Stimulated activated CD8-positive, alpha-beta memory T cell treated with anti-CD3 and anti-CD28 coated beads, Interleukin-4, amount 100 ng/mL, for 24 hours (primary cell): Measurements from ENCODE around the gene GALNT10.
"Not testable (repeated sequence)": the region's sequence is repeated elsewhere in the genome, so short reads cannot be mapped to it uniquely, and the experiment has no call there.

Source experiments
- DNase-seq: peaks from one replicate; pipeline ENCODE4 v3.0.0-alpha.2; 2020; ENCODE audit warnings: low read depth

GALNT10 gene

DNA sequence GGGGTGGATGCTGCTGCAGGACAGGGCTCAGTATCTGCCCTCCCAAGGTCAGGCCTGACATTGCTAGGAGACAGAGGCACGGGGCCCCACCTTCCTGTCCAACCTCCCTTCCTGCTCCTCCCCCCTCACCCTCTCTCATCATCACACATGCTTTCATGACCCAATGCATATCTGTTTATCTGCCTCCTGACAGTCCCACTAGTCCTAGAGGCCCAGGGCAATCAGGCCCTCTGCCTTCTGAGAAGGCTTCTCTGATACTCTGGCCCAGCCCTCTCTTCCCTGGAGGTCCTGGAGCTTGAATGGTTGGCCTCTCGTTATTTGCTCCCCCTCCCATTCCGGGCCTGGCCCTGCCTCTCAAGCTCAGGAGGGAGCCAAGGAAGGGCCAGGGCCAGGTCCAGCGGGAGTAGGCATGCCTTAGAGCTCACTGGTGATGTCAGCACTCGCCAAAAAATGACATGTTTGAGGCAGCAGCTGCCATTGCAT lies 164.6 kb downstream of the GALNT10 start:
- DNase-seq: no peak

GRCh38 chr5:154356020-154356655 lies 165.6 kb downstream of the GALNT10 start:
- no peak for DNase-seq

DNA sequence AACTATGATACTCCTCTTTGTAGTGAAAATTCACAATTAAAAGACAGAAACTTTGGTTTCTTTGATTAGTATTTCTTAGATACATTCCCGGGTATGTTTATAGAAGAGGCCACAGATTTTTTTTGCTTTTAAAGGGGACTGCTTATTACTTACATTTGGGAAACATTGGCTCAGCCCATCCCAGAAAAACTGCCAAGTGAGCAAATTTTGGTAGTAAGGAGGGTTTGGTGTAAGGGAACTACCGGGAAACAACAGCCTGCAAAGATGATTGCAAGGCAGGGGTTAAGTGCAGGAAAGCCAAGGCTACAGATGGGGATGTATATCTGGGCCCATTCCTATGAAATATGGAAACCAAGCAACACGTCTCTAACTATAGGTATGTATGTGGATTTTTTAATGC lies 166.4 kb downstream of the GALNT10 start:
- no peak for DNase-seq

- no peak for DNase-seq
Measured at GRCh38 chr5:154358516-154359220, 168.1 kb downstream of the GALNT10 start.

- DNase-seq: no peak
Measured at GRCh38 chr5:154359221-154359573, 168.7 kb downstream of the GALNT10 start.

GRCh38 chr5:154360241-154360640 lies 169.7 kb downstream of the GALNT10 start:
- DNase-seq: not testable (repeated sequence)

GRCh38 chr5:154363411-154363810 lies 172.9 kb downstream of the GALNT10 start:
- no peak for DNase-seq

DNA sequence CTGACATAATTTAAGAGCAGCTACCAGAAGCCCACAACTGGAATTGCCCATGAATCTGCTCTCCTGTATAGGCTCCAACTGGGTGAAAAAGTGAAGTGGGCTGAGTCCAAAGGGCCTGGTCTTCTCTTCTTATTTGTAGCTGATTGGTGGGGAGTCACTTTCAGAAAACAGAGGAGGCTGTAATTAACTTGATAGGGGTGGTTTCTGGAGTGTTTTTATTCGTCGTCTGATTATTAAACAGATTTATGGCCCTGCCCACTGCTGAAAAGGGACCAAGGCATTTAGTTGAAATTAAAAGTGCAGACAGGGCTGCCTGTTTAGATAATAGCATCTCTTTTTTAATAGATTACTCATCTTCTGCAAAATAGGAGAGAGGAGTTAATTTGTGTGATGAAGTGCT lies 174.2 kb downstream of the GALNT10 start:
- no peak for DNase-seq

GRCh38 chr5:154365823-154366222 lies 175.3 kb downstream of the GALNT10 start:
- no peak for DNase-seq

- no peak for DNase-seq
Measured at GRCh38 chr5:154366353-154366752, 175.8 kb downstream of the GALNT10 start.

GRCh38 chr5:154367101-154367500 lies 176.6 kb downstream of the GALNT10 start:
- no peak for DNase-seq

DNA sequence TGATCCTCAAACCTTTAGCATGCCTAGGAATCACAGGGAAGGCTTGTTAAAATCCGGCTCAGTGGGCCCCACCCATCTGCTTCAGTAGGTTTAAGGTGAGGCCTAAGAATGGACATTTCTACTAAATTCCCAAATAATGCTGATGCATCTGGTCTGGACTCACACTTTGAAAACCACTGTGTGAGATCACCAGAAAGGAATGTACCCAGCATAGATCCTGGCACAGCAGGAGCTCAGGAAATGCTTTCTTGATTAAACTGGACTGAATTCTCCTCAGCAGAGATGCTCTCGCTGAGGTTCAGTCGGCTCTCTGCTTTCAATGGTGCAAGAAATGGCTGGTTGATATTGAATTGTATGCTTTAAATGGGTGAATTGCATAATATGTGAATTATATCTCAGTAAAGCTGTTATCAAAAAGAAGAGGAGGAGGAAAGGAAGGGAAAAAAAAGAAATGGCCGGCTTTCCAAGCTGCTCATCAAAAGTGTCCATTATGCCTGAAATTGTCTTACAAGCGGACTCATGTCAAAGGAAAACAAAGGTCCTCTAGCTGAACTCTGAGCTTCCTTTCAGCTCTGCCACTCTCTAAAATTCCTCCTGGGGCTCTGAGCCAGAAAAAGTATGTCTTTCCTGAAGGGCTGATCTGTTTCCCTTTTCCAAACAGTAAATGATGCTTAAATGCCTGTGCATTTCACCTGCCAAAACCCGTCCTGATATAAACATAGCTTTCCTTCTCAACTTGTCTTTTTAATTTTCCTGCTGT lies 177.7 kb downstream of the GALNT10 start:
- no peak for DNase-seq

DNA sequence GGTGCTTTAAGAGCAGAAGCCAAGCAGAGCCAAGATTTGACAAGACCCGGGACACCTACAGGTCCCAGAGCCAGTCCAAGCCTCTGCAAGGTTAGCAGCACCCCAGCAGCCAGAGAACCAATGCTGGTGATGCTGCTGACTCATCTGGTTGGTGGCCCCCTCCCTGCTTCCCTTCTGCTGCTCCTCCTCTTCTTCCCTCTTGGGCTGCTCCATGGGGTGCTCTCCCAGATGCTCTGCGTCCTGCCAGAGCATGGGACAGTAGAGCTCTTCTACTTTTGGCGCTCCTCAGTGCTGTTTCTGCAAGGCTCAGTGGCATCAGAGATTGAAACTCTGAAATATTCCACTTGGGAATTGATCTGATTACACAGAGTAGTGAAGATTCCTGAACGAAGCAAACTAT lies 179.1 kb downstream of the GALNT10 start:
- DNase-seq: no peak

- DNase-seq: no peak
Measured at GRCh38 chr5:154370119-154370518, 179.6 kb downstream of the GALNT10 start.

DNA sequence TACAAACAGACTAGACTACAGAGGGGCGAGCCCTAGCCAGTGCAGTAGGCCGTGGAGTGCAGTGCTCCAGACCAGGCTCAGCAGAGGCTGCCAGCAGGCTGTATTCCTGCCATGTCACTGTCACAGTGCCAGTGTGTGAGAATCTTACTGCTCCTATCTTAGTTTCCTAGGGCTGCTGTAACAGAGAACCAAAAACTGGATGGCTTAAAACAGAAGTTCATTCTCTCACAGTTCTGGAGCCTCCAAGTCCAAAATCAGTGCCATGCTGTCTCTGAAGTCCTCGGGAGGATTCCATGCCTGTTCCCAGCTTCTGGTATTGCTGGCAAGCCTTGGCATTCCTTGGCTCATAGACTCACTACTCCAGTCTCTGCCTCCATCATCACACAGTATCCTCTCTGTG lies 180.3 kb downstream of the GALNT10 start:
- no peak for DNase-seq

- no peak for DNase-seq
Measured at GRCh38 chr5:154371687-154372086, 181.2 kb downstream of the GALNT10 start.

DNA sequence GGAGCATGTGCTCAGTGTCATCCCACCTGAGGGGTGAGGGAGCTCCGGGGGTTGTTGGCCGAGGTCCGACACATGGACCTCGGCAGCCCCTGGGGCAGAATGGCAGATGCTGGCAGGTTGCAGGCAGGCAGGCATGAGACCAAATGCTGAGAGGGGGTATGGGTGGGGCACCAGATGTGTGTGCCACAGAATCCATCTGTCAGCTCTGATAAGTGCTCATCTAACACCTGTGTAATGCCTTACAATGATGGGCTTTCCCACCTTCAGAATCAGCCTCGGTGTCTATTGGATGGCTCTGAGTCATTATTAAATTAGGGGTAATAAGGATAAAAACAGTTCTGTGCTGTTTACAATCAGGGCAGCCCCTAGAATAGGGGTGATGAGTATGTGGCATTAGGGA lies 182.1 kb downstream of the GALNT10 start:
- DNase-seq: no peak

DNA sequence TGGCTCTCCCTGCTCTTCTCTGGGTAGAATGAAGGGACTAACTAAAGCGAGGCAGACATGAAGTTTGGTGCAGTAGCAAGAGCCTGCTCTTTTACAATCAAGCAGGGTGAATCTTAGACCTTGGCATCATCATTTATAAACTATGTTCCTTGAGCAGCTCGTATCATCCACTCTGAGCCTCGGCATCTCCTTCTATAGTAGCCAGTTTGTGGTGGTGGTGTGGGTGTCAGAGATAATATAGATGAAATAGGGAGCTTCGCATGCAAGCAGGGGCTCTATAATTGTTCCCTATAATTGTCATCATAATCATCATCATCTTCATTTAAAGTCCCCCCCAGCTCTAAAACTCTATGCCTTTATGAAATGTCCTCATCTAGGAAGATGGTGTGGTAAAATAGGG lies 182.8 kb downstream of the GALNT10 start:
- no peak for DNase-seq

- DNase-seq: no peak
Measured at GRCh38 chr5:154373729-154374179, 183.2 kb downstream of the GALNT10 start.

- no peak for DNase-seq
Measured at GRCh38 chr5:154374264-154374663, 183.7 kb downstream of the GALNT10 start.

GRCh38 chr5:154375329-154376008 lies 184.9 kb downstream of the GALNT10 start:
- no peak for DNase-seq

DNA sequence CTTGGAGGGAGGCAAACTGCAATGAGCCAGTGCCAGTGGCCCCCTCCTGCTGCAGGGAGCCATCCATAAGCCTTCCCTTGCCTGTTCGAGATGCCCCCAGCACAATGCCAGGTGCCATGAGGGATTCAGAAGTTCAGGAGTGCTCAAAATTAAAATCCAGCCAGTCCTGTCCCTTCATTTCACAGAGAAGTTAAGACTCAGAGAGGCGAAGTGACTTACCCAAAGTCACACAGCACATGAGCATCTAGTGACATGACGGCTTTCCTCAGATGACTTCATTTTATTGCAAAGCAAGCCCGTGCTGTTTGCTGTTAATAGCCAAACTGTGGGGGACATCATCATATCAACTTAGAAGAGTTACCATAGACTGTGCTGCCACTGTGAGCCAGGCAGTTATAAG lies 185.9 kb downstream of the GALNT10 start:
- DNase-seq: no peak
